SJCRH30 (cell line): ENCODE data around the gene IL18BP. TPM values are rescaled to one million over a fixed set of nuclear protein-coding genes. Genes with fewer than 3 reads are reported as not detected.

Source experiments
- DNase-seq, 2 experiments: peaks; one replicate each; pipeline ENCODE4 v3.0.0-alpha.2; 2015 to 2020
- H3K27ac ChIP-seq: fragments of 250-450 bp; sonication (Bioruptor Pico); 2 replicates; pipeline ENCODE4 v1.5.1; 2020; ENCODE audit warnings: mild to moderate bottlenecking, moderate library complexity
- H3K27me3 ChIP-seq: fragments of 250-450 bp; sonication (Bioruptor Pico); 2 replicates; pipeline ENCODE4 v1.5.1; 2020; ENCODE audit warnings: mild to moderate bottlenecking, moderate library complexity
- H3K36me3 ChIP-seq: fragments of 250-450 bp; sonication (Bioruptor Pico); 2 replicates; pipeline ENCODE4 v1.5.1; 2020; ENCODE audit warnings: mild to moderate bottlenecking, moderate library complexity
- H3K4me1 ChIP-seq: fragments of 250-450 bp; sonication (Bioruptor Pico); 2 replicates; pipeline ENCODE4 v1.5.1; 2020; ENCODE audit warnings: mild to moderate bottlenecking, moderate library complexity
- H3K4me3 ChIP-seq: fragments of 250-450 bp; sonication (Bioruptor Pico); 2 replicates; pipeline ENCODE4 v1.5.1; 2020; ENCODE audit warnings: mild to moderate bottlenecking, moderate library complexity
- H3K9me3 ChIP-seq: fragments of 250-450 bp; sonication (Bioruptor Pico); replicated peaks from 2 replicates; pipeline ENCODE4 v1.5.1; 2020; ENCODE audit warnings: mild to moderate bottlenecking, moderate library complexity
- total RNA-seq: library from RNA; depleted of rRNA; stranded (reverse); fragments of >200 nt; shearing (Covaris generic); gene quantifications from 2 replicates; pipeline ENCODE4 v1.2.3, GENCODE V29; 2014

IL18BP gene
- total RNA-seq, 1 experiment from 2014 or later: 5.5 TPM

DNA sequence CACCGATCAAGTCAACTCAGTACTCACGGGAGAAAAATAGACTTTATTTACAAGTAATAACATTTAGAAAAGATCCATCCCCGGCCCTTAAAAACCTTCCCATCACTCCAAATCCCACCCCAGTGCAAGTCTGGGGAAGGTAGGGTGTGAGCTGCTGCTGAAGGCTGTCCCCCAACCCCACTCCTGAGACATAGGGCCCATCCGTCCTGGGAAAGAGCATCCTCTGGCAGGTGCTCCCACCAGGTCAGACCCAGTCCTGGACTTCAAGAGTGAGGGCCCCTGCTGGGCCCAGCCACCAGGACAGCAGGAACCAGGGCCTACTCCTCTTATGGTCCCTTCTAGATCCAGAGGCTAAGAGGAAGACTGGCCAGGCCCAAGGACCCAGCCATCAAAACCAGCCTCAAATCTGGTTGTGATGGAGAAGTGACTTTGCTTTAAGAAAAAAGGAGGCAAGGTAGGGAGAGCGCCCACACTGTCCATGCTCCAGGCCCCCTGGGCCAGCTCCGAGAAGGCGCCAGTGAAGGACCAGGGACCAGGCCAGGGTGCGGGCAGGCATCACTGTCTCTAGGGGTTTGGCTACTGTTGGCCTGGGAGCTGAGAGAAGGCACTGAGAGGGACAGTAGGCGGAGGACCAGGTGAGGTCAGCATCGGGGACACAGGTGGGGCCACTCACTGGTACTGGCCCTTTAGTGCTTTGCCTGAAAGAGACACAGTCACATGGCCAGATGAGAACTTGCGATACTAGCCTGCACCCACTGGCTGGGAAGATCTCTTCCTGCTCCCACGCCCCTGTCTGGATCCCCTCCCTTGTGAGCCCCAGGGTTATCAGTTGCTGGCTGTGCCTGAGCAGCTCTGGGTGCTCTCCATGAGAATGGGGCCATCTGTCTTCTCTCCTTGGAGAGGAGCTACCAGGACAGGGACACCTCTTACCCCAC lies 4.4 kb downstream of the IL18BP start:
- Histone ChIP-seq H3K27me3 (no peaks in the 10 kb centered on the region), H3K27ac (no peak overlapping the region), H3K4me3 (no peak overlapping the region), H3K9me3 (no peaks in the 10 kb centered on the region), H3K4me1 (no peaks in the 10 kb centered on the region), H3K36me3 (peaks cover 65% of the 10 kb centered on the region)
- no peak for DNase-seq

DNA sequence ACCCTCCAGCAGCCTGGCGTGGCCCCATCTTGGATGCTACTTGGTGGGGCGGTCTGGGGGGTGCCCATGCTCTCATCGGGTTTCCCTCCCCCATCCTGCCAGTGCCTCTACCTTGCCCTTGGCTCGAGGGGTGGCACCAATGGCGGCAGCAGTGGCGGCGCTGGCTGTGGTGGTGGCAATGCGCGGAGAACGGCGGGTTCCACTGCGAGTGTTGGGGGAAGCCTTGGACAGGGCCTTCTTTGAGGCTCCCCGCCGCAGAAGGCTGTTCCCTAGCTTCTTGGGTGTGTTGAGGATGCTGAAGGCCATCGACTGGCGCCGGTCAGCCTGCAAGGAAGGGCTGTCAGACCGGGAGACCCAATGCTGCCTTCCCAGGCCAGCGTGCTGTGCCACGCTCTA lies 5.1 kb downstream of the IL18BP start:
- DNase-seq: no peak
- Histone ChIP-seq H3K9me3 (no peaks in the 10 kb centered on the region), H3K27ac (no peak overlapping the region), H3K4me1 (no peaks in the 10 kb centered on the region), H3K4me3 (no peak overlapping the region), H3K27me3 (no peaks in the 10 kb centered on the region), H3K36me3 (peaks cover 72% of the 10 kb centered on the region)

DNA sequence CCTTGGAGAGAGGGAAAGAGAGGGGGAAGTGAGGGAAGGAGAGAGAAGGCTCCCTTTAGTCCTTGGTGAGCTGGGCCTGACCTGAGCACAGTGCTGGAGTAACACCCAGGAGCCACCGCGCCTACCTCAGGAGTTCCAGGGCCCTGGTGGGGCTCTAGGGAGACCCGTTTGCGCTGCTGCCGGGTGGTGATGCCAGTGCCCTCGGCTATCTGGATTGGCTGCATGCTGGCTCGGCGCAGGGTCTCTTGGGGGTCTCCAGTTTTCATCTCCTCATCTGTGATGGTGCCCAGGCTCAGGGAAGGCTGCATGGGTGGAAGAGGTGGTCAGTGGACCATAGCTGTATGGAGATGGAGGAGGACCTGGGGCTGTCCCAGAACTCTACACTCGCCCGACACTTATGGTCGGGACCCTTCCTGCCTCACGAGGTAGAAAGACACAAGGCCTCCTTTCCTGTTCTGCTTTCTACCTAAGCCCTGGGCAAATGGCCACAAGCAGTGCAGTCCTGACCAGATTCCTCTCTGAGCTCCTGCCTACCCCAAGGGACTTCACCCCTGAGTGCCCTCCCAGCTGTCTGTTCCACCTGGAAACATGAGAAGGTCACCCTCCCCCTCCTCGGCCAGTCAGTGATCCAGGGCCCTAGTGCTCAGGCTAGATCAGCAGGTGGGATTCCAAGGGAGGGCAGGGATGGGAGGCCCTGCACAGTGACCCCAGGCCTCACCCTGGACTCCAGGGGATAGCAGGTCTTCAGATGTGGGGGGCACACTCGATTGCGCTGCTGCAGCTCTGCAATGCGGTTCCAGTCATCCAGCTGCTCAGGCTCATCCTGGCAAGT lies 6.0 kb downstream of the IL18BP start:
- no peak for DNase-seq
- H3K27ac ChIP-seq: no peak overlapping the region
- peaks cover 73% of the 10 kb centered on the region for H3K36me3 ChIP-seq
- H3K4me3 ChIP-seq: no peak overlapping the region
- no peaks in the 10 kb centered on the region for H3K9me3 ChIP-seq
- no peaks in the 10 kb centered on the region for H3K4me1 ChIP-seq
- no peaks in the 10 kb centered on the region for H3K27me3 ChIP-seq

DNA sequence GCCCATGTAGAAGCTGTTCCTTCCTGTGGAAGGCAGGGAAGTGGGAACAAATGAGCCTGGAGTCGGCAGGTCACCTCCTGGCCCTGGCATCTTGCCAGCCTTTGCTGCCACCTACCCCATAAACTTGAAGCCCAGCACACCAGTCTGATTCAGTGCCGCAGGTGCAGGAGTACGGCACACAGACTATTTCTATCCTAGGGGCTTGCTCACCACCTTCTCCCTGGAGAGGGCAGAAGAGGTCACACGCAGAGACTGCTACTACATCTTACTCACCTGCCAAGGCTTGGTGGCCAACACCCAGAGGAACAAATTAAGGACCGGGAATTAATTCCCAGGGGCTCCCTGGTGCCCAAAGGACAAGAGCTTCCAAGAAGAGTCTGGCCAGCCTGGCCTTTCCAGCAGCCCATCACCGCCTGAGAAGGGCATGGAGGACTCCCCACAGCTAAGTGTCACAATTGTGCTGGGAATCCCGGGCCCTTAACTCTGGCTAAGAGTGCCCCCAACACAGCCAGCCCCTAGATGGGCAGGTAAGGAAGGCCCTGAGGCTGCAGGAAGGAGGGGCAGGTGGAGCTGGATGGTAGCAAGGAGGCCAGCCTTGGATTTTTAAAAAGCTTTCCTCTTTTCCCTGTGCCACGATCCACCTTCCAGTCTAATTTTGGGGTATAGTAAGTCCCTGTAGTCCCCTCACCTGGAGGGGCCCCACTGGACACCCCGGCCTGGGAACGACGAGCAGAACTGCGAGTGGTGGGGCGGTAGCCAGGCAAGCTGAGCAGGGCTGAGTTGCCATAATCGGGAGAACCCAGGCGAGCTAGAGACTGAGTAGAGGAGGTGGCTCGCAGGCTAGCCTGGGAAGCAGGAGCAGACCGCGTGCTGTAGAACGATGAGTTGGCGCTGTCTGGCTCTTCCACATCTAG lies 6.9 kb downstream of the IL18BP start:
- no peaks in the 10 kb centered on the region for H3K9me3 ChIP-seq
- no peaks in the 10 kb centered on the region for H3K27me3 ChIP-seq
- no peak overlapping the region for H3K4me3 ChIP-seq
- H3K4me1 ChIP-seq: no peaks in the 10 kb centered on the region
- no peak overlapping the region for H3K27ac ChIP-seq
- no peak for DNase-seq
- peaks cover 78% of the 10 kb centered on the region for H3K36me3 ChIP-seq

DNA sequence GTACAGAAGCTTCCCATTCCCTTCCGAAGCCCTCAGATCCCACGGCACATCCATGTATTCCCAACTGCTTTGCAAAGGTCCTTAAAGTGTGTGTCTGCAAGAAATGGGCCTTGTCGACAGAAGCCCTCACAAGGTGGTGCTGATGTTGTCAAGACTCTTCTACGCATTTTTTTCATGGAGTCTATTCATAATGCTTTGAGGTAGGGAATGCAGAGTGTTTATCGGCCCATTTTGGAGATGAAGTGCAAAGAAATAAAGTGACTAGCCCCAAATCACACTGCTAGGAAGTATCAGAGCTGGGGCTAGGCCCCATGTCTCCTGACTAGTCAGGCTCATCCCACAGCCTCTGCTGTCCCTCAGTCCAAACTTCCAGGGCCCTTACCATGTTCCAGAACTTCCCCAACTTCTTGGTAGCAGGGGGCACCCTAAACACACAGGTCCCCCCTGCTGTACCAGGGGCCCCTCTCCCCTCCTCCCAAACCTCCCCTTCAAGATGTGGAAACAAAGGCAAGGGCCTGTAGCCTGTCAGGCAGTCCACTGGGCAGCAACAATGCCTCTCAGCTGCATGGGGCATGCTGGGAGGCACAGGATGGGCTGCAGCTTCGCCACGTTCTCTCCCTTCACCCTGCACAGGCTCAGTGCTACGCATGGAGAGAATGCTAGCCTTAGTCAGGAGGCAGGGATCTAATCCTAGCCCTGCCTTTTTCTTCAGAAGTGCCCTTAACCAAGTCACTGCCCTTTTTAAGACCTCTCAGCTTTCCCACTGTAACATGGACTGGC lies 7.8 kb downstream of the IL18BP start:
- Histone ChIP-seq H3K9me3 (no peaks in the 10 kb centered on the region), H3K27me3 (no peaks in the 10 kb centered on the region), H3K4me1 (no peaks in the 10 kb centered on the region), H3K27ac (no peak overlapping the region), H3K4me3 (no peak overlapping the region), H3K36me3 (peaks cover 74% of the 10 kb centered on the region)
- no peak for DNase-seq

DNA sequence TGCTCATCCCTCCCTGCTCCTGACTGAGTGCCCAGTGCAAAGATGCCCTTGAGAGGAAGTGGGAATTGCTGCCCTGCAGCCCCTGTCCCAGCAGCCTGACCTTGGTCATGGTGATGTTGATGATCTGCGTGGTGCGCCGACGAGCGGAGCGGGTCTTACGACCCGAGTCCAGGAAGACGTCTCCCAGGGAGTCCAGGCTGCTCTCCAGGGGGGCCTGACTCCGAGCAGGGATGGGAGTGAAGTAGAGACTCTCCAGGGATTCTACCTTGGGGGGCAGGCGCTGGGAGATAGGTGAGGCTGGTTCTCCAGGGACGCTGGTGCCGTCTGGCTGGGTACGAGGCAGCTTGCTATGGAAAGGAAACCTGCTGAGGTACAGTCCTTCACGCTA lies 8.4 kb downstream of the IL18BP start:
- Histone ChIP-seq H3K4me1 (no peaks in the 10 kb centered on the region), H3K36me3 (peaks cover 71% of the 10 kb centered on the region), H3K4me3 (no peak overlapping the region), H3K9me3 (no peaks in the 10 kb centered on the region), H3K27me3 (no peaks in the 10 kb centered on the region), H3K27ac (no peak overlapping the region)
- DNase-seq: no peak

DNA sequence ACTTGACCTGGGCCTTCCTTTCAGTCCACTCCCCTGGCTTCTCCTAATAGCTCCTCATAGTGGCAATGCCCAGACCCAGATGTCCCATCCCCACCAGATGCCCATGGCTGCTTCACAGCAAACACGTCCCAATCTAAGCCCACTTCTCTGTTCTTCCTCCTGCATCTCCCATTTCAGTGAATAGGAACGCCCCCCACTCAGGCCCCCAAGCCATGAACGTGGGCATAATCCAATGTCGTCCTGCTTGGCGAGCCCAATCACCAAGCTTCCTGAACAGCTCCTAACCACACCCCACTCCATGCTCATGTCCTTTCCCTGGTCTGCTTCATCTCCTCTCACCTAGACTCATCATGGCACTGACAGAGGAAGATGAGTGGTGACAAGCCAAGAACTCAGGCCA lies 8.9 kb downstream of the IL18BP start:
- H3K9me3 ChIP-seq: no peaks in the 10 kb centered on the region
- no peak for DNase-seq
- H3K36me3 ChIP-seq: peaks cover 69% of the 10 kb centered on the region
- no peaks in the 10 kb centered on the region for H3K27me3 ChIP-seq
- no peaks in the 10 kb centered on the region for H3K4me1 ChIP-seq
- no peak overlapping the region for H3K4me3 ChIP-seq
- no peak overlapping the region for H3K27ac ChIP-seq

DNA sequence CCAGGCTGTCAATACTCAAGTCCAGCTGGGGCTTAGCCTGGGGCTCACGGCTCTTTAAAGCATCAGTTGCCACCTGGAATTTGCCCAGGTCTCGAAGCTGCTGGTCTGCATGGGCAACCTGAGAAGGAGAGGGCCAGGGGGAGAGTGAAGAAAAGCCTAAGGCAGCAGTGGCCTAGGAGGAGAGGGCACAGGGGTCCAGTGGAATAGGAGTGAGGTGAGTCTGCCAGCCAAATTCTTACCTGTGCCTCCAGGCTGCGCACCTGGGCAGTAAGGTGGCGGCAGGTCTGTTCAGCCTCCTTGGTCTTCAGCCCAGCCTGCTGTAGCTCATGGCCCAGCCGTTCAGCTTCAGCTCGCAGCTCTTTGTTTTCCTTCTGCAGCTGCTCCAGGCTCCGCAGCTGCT lies 10.0 kb downstream of the IL18BP start:
- Histone ChIP-seq H3K4me3 (no peak overlapping the region), H3K9me3 (no peaks in the 10 kb centered on the region), H3K27me3 (no peaks in the 10 kb centered on the region), H3K4me1 (no peaks in the 10 kb centered on the region), H3K27ac (no peak overlapping the region), H3K36me3 (peaks cover 60% of the 10 kb centered on the region)
- no peak for DNase-seq

DNA sequence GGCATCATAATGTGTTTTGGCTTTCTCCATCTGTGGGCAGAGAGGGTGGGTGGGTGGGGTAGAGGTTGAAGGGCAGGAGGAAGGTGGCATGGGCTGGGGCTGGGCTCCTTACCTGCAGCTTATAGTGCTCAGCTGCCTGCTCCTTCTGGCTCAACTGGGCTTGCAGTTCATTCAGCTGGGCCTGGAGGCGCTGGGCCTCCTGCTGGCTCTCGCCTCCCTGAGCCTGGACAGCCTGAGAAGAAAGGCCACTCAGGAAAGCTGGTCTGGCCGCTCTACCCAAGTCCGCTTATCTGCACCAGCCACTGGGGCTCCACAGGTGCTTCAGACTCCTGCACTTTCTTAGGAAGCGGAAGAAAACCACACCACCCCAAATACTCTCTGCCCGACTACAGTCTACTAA lies 10.4 kb downstream of the IL18BP start:
- DNase-seq: no peak
- Histone ChIP-seq H3K27me3 (no peaks in the 10 kb centered on the region), H3K9me3 (no peaks in the 10 kb centered on the region), H3K4me3 (no peak overlapping the region), H3K36me3 (peaks cover 58% of the 10 kb centered on the region), H3K27ac (no peak overlapping the region), H3K4me1 (no peaks in the 10 kb centered on the region)

DNA sequence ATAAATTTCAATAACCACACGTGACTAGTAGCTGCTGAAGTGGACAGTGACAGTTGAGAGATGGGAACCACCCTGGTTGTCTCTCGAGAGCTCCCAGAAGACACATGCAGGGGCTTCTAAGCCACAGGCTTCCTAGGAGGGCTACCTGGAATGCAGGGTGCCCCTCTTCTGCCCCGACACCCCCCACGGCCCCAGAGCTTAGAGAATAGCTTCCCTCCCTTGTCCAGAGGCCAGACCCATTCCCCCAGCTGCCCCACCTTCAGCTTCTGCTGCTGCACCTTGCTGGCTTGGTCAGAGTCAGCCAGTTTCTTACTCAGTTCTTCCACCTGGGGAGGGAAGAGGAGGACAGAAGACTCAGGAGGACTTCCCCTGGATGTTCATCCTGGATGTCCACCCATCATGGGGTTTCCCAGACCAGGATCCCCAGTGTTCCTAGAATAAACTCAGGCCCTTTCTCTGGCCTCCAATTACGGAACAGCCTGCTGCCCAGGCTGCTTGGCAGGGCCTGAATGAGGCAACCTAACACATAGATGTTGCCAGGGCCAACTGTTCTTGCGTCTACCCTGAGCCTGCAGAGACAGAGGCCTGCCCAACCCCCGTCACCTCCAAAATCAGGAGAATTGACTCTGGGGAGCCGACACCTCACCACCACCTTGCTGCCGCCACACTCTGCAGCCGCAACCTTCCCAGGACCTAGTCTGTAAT lies 12.0 kb downstream of the IL18BP start:
- H3K9me3 ChIP-seq: no peaks in the 10 kb centered on the region
- peaks cover 56% of the 10 kb centered on the region for H3K36me3 ChIP-seq
- no peak for DNase-seq
- no peaks in the 10 kb centered on the region for H3K27me3 ChIP-seq
- H3K27ac ChIP-seq: no peak overlapping the region
- no peaks in the 10 kb centered on the region for H3K4me1 ChIP-seq
- no peak overlapping the region for H3K4me3 ChIP-seq

DNA sequence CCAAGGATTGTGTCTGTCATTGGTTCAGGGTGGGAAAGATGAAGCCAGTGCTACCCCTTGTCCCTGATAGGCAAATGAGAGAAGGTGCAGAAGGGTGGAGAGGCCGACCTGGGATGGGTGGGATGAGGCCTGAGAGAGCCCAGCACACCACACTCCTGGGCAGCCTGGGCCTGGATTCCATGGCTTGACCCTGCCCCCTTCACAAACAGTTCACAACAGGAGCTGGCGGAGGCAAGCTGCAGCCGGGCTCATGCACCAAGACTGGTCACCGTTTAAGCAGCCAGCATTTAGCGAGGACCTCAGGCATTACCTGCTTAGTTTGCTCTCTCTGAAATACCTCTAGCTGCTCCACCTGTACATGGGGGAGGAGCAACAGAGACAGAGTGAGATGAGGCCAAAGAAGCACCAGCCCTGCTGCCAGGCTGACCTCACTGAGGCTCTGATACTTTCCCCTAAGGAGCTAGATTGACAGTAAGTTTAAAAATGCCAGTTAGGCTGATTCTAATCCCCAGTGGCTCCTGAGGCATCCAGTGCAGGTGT lies 13.5 kb downstream of the IL18BP start:
- DNase-seq: no peak
- Histone ChIP-seq H3K4me3 (no peak overlapping the region), H3K27me3 (no peaks in the 10 kb centered on the region), H3K4me1 (no peaks in the 10 kb centered on the region), H3K36me3 (peaks cover 55% of the 10 kb centered on the region), H3K27ac (no peak overlapping the region), H3K9me3 (no peaks in the 10 kb centered on the region)

DNA sequence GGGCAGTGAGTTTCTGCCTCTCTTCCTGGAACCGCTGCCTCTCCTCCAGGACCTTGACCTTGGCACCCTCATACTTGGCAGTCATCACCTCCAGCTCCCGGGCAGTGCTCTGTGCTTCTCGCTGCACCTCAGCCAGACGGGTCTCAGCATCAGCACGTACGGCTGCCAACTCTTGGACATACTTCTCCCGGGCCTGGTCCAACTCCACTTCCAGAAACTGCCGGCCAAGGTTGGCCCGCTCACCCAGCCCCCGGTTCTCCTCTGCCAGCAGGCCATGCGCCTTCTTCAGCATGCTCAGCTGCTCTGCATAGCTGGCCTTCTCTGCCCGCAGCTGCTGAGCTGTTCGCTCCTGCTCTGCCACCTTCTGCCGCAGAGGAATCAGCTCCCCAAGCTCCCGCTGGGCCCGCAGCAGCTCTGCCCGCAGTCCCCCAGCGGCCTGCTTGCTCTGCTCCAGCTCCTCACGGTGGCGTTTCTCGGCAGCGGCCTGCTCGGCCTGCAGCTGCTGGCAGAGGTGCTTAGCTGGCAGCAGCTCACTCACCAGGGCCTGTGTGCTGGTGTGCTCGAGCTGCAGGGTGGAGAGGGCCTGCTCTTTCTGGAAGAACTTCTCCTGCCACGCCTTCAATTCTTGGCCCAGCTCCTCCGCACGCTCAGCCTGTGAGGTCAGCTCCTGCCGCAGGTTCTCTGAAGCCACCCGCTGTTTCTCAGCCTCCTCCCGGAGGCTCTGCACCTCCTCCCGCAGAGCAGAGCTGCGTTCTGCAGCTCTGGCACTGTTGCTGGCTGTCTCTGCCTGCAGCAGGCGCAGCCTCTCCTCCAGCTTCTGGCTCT lies 14.4 kb downstream of the IL18BP start:
- Histone ChIP-seq H3K36me3 (peaks cover 58% of the 10 kb centered on the region), H3K4me1 (no peaks in the 10 kb centered on the region), H3K4me3 (no peak overlapping the region), H3K27ac (no peak overlapping the region), H3K9me3 (no peaks in the 10 kb centered on the region), H3K27me3 (no peaks in the 10 kb centered on the region)
- DNase-seq: no peak
